Lower leg skin (tissue), 4 donors: ENCODE measurements around the gene PTPRU. TPM values are rescaled to one million over a fixed set of nuclear protein-coding genes. Genes with fewer than 3 reads are reported as not detected.

Source experiments
- DNase-seq, 2 donors: peaks; one replicate each; pipeline ENCODE4 v3.0.0-alpha.2; 2019; ENCODE audit warnings: low spot score in 2 of 2
- H3K4me3 ChIP-seq: fragments of 200-600 bp; sonication (generic); 2 replicates; pipeline ENCODE4 v1.5.1; 2017; ENCODE audit warnings: mild to moderate bottlenecking, low read depth; ENCODE audit not compliant: poor library complexity, severe bottlenecking
- POLR2A ChIP-seq, 2 donors: fragments of 450-650 bp; IDR thresholded peaks; one replicate each; pipeline ENCODE4 v1.6.1; 2016 to 2017; ENCODE audit warnings: antibody characterized with exemption in 2 of 2, mild to moderate bottlenecking in 1 of 2, moderate library complexity in 1 of 2
- WGBS, 2 donors: methylation state at CpG; one replicate each; pipeline ENCODE4 v1.1.5; 2018; 5-methylcytosine and 5-hydroxymethylcytosine counted together
- intact Hi-C: fragments of 100-400 bp; cut with DNase I; formaldehyde crosslinking; loops from one replicate; pipeline ENCODE4 v1.15.0; 2023; ENCODE audit warnings: low total_unique reads
- total RNA-seq, 4 donors: library from RNA; depleted of rRNA; stranded (reverse); fragments of >200 nt; gene quantifications; one replicate each; pipeline ENCODE4 v1.1.0, GENCODE V29; 2016
- TF ChIP-seq, protein P1 (sequence below), 3 donors: fragments of 450-650 bp; IDR thresholded peaks; one replicate each; pipeline ENCODE4 v1.5.1; 2016; ENCODE audit warnings: antibody characterized with exemption in 3 of 3, mild to moderate bottlenecking in 3 of 3, moderate library complexity in 2 of 3

PTPRU gene
- total RNA-seq, 4 donors from 2014 or later = 15.9 to 56.3 (median 30.6) TPM

GRCh38 chr1:29283804-29284195 lies 47.5 kb downstream of the PTPRU start:
- H3K4me3 ChIP-seq = no peak overlapping the region

DNA sequence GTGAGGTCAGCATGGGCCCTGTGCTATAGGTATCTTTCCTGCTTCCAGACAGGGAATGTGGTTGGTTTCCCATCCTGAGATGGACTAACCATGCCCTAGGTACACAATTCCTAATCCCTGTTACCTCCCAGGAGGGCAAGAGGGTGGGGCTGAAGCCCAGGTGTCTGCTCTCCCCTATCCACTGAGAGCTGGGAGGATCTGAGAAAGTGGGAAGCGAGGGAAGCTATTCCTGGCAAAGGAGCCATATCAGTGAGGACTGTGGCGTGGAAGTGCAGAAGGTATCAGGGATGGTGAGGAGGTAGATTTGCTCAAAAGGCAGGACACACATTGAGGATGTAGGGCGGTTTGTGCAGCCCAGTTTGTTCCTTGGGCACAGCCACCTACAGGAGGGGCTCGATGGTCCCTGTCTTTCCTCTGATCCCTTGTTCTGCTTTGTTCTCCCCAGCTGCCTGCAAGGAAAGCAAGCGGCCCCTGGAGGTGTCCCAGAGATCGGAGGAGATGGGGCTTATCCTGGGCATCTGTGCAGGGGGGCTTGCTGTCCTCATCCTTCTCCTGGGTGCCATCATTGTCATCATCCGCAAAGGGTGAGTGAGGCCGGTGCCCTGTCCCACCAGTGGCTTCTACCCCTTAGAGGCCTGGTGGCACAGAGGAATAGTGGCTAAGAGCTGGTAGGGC lies 48.1 kb downstream of the PTPRU start:
- no peak overlapping the region for H3K4me3 ChIP-seq
- intact Hi-C loops = no loop called here
- TF ChIP-seq POLR2A (IDR thresholded peaks at IDR 0.05) = no peak
- TF ChIP-seq, protein P1, sequence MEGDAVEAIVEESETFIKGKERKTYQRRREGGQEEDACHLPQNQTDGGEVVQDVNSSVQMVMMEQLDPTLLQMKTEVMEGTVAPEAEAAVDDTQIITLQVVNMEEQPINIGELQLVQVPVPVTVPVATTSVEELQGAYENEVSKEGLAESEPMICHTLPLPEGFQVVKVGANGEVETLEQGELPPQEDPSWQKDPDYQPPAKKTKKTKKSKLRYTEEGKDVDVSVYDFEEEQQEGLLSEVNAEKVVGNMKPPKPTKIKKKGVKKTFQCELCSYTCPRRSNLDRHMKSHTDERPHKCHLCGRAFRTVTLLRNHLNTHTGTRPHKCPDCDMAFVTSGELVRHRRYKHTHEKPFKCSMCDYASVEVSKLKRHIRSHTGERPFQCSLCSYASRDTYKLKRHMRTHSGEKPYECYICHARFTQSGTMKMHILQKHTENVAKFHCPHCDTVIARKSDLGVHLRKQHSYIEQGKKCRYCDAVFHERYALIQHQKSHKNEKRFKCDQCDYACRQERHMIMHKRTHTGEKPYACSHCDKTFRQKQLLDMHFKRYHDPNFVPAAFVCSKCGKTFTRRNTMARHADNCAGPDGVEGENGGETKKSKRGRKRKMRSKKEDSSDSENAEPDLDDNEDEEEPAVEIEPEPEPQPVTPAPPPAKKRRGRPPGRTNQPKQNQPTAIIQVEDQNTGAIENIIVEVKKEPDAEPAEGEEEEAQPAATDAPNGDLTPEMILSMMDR (IDR thresholded peaks at IDR 0.05) = no peak
- 87 to 96% methylated on average over 8 of the region's 8 CpGs for WGBS, 2 donors
- peak in 1 of 2 donors; percentile 74 for DNase-seq

More at GRCh38 chr1:29283804-29284195, 47.5 kb downstream of the PTPRU start:
- intact Hi-C loops = no loop called here
- no peak for TF ChIP-seq POLR2A (IDR thresholded peaks at IDR 0.05)
- TF ChIP-seq, protein P1 (IDR thresholded peaks at IDR 0.05) = no peak
- 68 to 85% methylated on average over 8 of the region's 10 CpGs for WGBS, 2 donors
- no peak for DNase-seq

DNA sequence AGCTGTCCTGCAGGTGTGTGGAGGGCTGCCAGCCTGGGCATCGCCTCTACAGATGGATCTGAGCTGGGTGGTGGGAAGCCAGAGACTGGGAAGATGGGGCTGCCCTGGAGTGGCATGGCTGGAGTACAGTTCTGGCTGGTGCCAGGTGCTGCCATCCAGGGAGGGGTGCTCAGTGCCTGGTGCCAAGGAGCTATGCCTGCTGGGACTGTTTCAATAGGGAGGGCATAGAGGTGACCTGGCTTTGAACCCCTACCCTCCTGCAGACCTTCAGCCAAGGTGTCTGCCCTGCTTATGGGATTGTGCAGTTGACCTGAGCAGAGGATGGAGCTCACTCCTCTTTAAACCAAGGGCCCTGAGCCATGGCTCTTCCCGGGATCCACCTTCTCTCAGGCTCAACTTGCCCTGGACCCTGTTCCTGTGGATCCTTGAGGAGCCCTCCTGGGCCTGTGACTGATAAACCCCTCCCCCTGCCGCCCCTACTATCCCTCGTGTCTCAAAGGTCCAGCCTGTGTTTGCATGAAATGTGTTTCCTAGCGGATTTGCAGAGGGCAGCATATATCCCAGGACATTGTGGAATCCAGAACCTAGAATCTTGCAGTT lies 48.7 kb downstream of the PTPRU start:
- intact Hi-C loops = no loop called here
- DNase-seq = peak in 1 of 2 donors; percentile 43
- no peak for TF ChIP-seq POLR2A (IDR thresholded peaks at IDR 0.05)
- TF ChIP-seq, protein P1 (IDR thresholded peaks at IDR 0.05) = no peak
- whole genome bisulfite sequencing, 2 donors = 79 to 80% methylated on average over 5 of the region's 5 CpGs
- H3K4me3 ChIP-seq = no peak overlapping the region

DNA sequence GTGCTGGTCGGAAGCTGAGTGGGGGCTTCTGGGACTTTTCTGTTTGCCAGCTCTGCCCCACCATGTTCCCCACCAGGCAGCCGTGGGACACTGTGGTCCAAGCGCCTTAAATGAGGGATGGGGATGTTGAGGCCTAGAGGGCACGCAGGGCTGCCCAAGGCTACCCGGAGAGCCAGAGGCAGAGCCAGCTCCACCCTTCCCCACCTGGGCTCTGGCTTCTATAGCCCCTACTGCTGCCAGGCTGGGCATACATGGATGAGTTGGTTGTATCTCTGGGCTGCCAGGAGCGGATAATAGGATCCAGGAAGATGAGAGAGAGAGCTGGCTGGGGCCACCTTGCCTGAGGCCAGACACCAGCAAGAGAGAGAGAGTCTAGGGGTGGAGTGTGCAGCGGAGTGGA lies 49.4 kb downstream of the PTPRU start:
- WGBS, 2 donors = 80 to 90% methylated on average over 6 to 7 of the region's 7 CpGs
- peak in 1 of 2 donors; percentile 48 for DNase-seq
- intact Hi-C loops = no loop called here
- no peak for TF ChIP-seq POLR2A (IDR thresholded peaks at IDR 0.05)
- TF ChIP-seq, protein P1 (IDR thresholded peaks at IDR 0.05) = no peak
- H3K4me3 ChIP-seq = no peak overlapping the region

- DNase-seq = peak in 1 of 2 donors; percentile 45
- intact Hi-C loops = no loop called here
- 80 to 81% methylated on average over 4 of the region's 4 CpGs for WGBS, 2 donors
- TF ChIP-seq, protein P1 (IDR thresholded peaks at IDR 0.05) = no peak
- no peak for TF ChIP-seq POLR2A (IDR thresholded peaks at IDR 0.05)
- H3K4me3 ChIP-seq = no peak overlapping the region
These were observed 50.0 kb downstream of the PTPRU start for GRCh38 chr1:29286194-29286767.
